GM23248 (cell line): ENCODE measurements around the gene NAPA. TPM values are rescaled to one million over a fixed set of nuclear protein-coding genes. Genes with fewer than 3 reads are reported as not detected.

Source experiments
- DNase-seq: peaks from one replicate; pipeline ENCODE4 v3.0.0-alpha.2; 2015
- H2AFZ ChIP-seq: fragments of 200-600 bp; sonication (generic); 2 replicates; pipeline ENCODE4 v1.6.1; 2016; ENCODE audit warnings: antibody characterized with exemption
- H3F3A ChIP-seq: fragments of 200-600 bp; sonication (generic); 2 replicates; pipeline ENCODE4 v1.6.1; 2016; ENCODE audit warnings: mild to moderate bottlenecking, antibody characterized with exemption, mixed run types; ENCODE audit not compliant: insufficient read depth
- H3K27ac ChIP-seq: fragments of 200-600 bp; sonication (generic); 2 replicates; pipeline ENCODE4 v1.5.1; 2016; ENCODE audit warnings: mild to moderate bottlenecking
- H3K27me3 ChIP-seq: fragments of 200-600 bp; sonication (generic); replicated peaks from 2 replicates; pipeline ENCODE4 v1.6.1; 2016; ENCODE audit warnings: mild to moderate bottlenecking; ENCODE audit not compliant: insufficient read depth
- H3K36me3 ChIP-seq: fragments of 200-600 bp; sonication (generic); 2 replicates; pipeline ENCODE4 v1.6.1; 2016; ENCODE audit warnings: low read depth, mild to moderate bottlenecking
- H3K4me1 ChIP-seq: fragments of 200-600 bp; sonication (generic); 2 replicates; pipeline ENCODE4 v1.6.1; 2016; ENCODE audit warnings: mild to moderate bottlenecking; ENCODE audit not compliant: insufficient read depth
- H3K4me2 ChIP-seq: fragments of 200-600 bp; sonication (generic); one replicate; pipeline ENCODE4 v1.6.1; 2016; ENCODE audit warnings: mild to moderate bottlenecking; ENCODE audit not compliant: unreplicated experiment
- H3K4me3 ChIP-seq: fragments of 200-600 bp; sonication (generic); 2 replicates; pipeline ENCODE4 v1.5.1; 2016; ENCODE audit warnings: mild to moderate bottlenecking
- H3K79me2 ChIP-seq: fragments of 200-600 bp; sonication (generic); 2 replicates; pipeline ENCODE4 v1.6.1; 2016; ENCODE audit warnings: mild to moderate bottlenecking; ENCODE audit not compliant: insufficient read depth
- H3K9ac ChIP-seq: fragments of 200-600 bp; sonication (generic); 2 replicates; pipeline ENCODE4 v1.6.1; 2016; ENCODE audit warnings: mild to moderate bottlenecking
- H3K9me2 ChIP-seq: fragments of 200-600 bp; sonication (generic); 2 replicates; pipeline ENCODE4 v1.6.1; 2016; ENCODE audit warnings: mixed run types, mild to moderate bottlenecking, moderate library complexity; ENCODE audit not compliant: insufficient read depth
- H3K9me3 ChIP-seq: fragments of 200-600 bp; sonication (generic); one replicate; pipeline ENCODE4 v1.6.1; 2017; ENCODE audit warnings: low read depth
- H4K20me1 ChIP-seq: fragments of 200-600 bp; sonication (generic); 2 replicates; pipeline ENCODE4 v1.6.0; 2016; ENCODE audit not compliant: insufficient read depth
- EZH2 ChIP-seq: fragments of 200-600 bp; sonication (generic); IDR thresholded peaks from 2 replicates; pipeline ENCODE4 v1.6.1; 2018; ENCODE audit warnings: antibody characterized with exemption, mild to moderate bottlenecking; ENCODE audit not compliant: insufficient read depth, poor library complexity, severe bottlenecking
- EZH2phosphoT487 ChIP-seq: fragments of 200-600 bp; sonication (generic); IDR thresholded peaks from 2 replicates; pipeline ENCODE4 v1.6.1; 2018; ENCODE audit warnings: antibody characterized with exemption, moderate library complexity, mild to moderate bottlenecking, low read depth; ENCODE audit not compliant: insufficient read depth
- WGBS, 2 experiments: methylation state at CpG; one replicate each; pipeline ENCODE4 v1.1.6; 2015 to 2017; ENCODE audit warnings: low lambda C conversion rate in 2 of 2, low coverage in 1 of 2; ENCODE audit errors: missing lambda C conversion rate in 2 of 2; 5-methylcytosine and 5-hydroxymethylcytosine counted together
- in situ Hi-C: fragments of 300-500 bp; cut with MboI; formaldehyde crosslinking; loops from 2 replicates; pipeline ENCODE4 v1.15.0; 2020
- polyA plus RNA-seq: library from polyadenylated mRNA; unstranded; fragments of >200 nt; fragmentation: Nextera tagmentation; extraction: Ambion mirVana; gene quantifications from 2 replicates; pipeline ENCODE4 v1.2.1, GENCODE V29; 2016
- total RNA-seq: library from RNA; depleted of rRNA; stranded (reverse); fragments of >200 nt; shearing (Covaris generic); gene quantifications from 2 replicates; pipeline ENCODE4 v1.2.3, GENCODE V29; 2014; rRNA removed

The NAPA gene
- total and polyA plus RNA-seq, 2 experiments from 2014 or later, result 94.1 to 183 TPM

- TF ChIP-seq EZH2phosphoT487 (no peak), EZH2 (no peak)
- H4K20me1 ChIP-seq, result no peaks in the 10 kb centered on the region
- DNase-seq, result no peak
- no peaks in the 10 kb centered on the region for H3K9me3 ChIP-seq
- H2AFZ ChIP-seq, result no peak overlapping the region
- no peaks in the 10 kb centered on the region for H3K4me1 ChIP-seq
- no peak overlapping the region for H3K27ac ChIP-seq
- peaks cover 61% of the 10 kb centered on the region for H3K27me3 ChIP-seq
- H3F3A ChIP-seq, result no peaks in the 10 kb centered on the region
- no peaks in the 10 kb centered on the region for H3K36me3 ChIP-seq
- no peaks in the 10 kb centered on the region for H3K79me2 ChIP-seq
- no peak overlapping the region for H3K4me3 ChIP-seq
- no peak overlapping the region for H3K4me2 ChIP-seq
- in situ Hi-C loops, result no loop called here
- no peaks in the 10 kb centered on the region for H3K9me2 ChIP-seq
- 35 to 39% methylated on average over 12 of the region's 12 CpGs for WGBS, 2 experiments
- H3K9ac ChIP-seq, result no peak overlapping the region
Observed at GRCh38 chr19:47443331-47443730, 71.5 kb downstream of the NAPA start.

GRCh38 chr19:47438793-47439220 is 76.1 kb downstream of the NAPA start:
- in situ Hi-C loops, result loop anchor here (5.0 kb wide), 1 partner anchor 268 kb away; no protein-coding TSS in a partner anchor

More at GRCh38 chr19:47438793-47439220, 76.1 kb downstream of the NAPA start:
- H2AFZ ChIP-seq, result no peak overlapping the region
- no peaks in the 10 kb centered on the region for H3K36me3 ChIP-seq
- no peak overlapping the region for H3K4me3 ChIP-seq
- H3K4me2 ChIP-seq, result no peak overlapping the region
- H3K4me1 ChIP-seq, result no peaks in the 10 kb centered on the region
- TF ChIP-seq EZH2phosphoT487 (no peak), EZH2 (no peak)
- DNase-seq, result peak; percentile 20
- H3K9me3 ChIP-seq, result no peaks in the 10 kb centered on the region
- H3K9ac ChIP-seq, result no peak overlapping the region
- no peaks in the 10 kb centered on the region for H4K20me1 ChIP-seq
- H3K27ac ChIP-seq, result no peak overlapping the region
- H3F3A ChIP-seq, result no peaks in the 10 kb centered on the region
- 10 to 16% methylated on average over 5 of the region's 5 CpGs for WGBS, 2 experiments
- no peaks in the 10 kb centered on the region for H3K79me2 ChIP-seq
- H3K9me2 ChIP-seq, result no peaks in the 10 kb centered on the region
- H3K27me3 ChIP-seq, result peaks cover 19% of the 10 kb centered on the region

Other genes starting within 250 kb of the NAPA start
- gene INAFM1, start 240.2 kb downstream of the NAPA start, total RNA-seq, result 2.9 and 5.2 TPM in 2 replicates
- 14.1 and 14.5 TPM in 2 replicates for gene INAFM1, start 240.2 kb downstream of the NAPA start, polyA plus RNA-seq
- gene C5AR1, start 205.2 kb downstream of the NAPA start, total RNA-seq, result 0.51 TPM in 1 of 2 replicates, not detected in the other
- gene C5AR1, start 205.2 kb downstream of the NAPA start, polyA plus RNA-seq, result 0.10 and 0.46 TPM in 2 replicates
- 1.3 and 1.9 TPM in 2 replicates for gene C5AR2, start 182.9 kb downstream of the NAPA start, total RNA-seq
- gene C5AR2, start 182.9 kb downstream of the NAPA start, polyA plus RNA-seq, result 0.03 and 0.29 TPM in 2 replicates
- gene DHX34, start 165.7 kb downstream of the NAPA start, total RNA-seq, result 11.0 and 13.2 TPM in 2 replicates
- 7.7 TPM in 2 replicates for gene DHX34, start 165.7 kb downstream of the NAPA start, polyA plus RNA-seq
- 51.5 and 56.1 TPM in 2 replicates for gene MEIS3, start 95.5 kb downstream of the NAPA start, total RNA-seq
- 17.6 and 20.1 TPM in 2 replicates for gene MEIS3, start 95.5 kb downstream of the NAPA start, polyA plus RNA-seq
- 0.38 TPM in 1 of 2 replicates, not detected in the other for gene SLC8A2, start 43.2 kb downstream of the NAPA start, total RNA-seq
- 0.11 TPM in 1 of 2 replicates, not detected in the other for gene SLC8A2, start 43.2 kb downstream of the NAPA start, polyA plus RNA-seq
- 3.1 and 18.3 TPM in 2 replicates for gene KPTN, start 30.8 kb downstream of the NAPA start, total RNA-seq
- gene KPTN, start 30.8 kb downstream of the NAPA start, polyA plus RNA-seq, result 7.2 and 9.6 TPM in 2 replicates
- gene ZNF541, start 58.1 kb upstream of the NAPA start, total RNA-seq, result not detected in 2 replicates
- 0.11 and 0.15 TPM in 2 replicates for gene ZNF541, start 58.1 kb upstream of the NAPA start, polyA plus RNA-seq
- gene BICRA, start 94.1 kb upstream of the NAPA start, total RNA-seq, result 0.86 and 3.8 TPM in 2 replicates
- 0.81 and 1.1 TPM in 2 replicates for gene BICRA, start 94.1 kb upstream of the NAPA start, polyA plus RNA-seq
- 163 and 169 TPM in 2 replicates for gene EHD2, start 198.4 kb upstream of the NAPA start, total RNA-seq
- gene EHD2, start 198.4 kb upstream of the NAPA start, polyA plus RNA-seq, result 498 and 517 TPM in 2 replicates
- gene NOP53, start 230.5 kb upstream of the NAPA start, total RNA-seq, result 58.3 and 62.8 TPM in 2 replicates
- 39.8 and 40.7 TPM in 2 replicates for gene NOP53, start 230.5 kb upstream of the NAPA start, polyA plus RNA-seq